Measurements from ENCODE around the gene SYTL1. TPM values are rescaled to one million over a fixed set of nuclear protein-coding genes. Genes with fewer than 3 reads are reported as not detected.

SYTL1 gene
- total RNA-seq, 2 experiments from 2014 or later: 60.7 to 85.3 TPM

GRCh38 chr1:27325286-27325685 is 16.5 kb upstream of the SYTL1 start:
- Mint-ChIP-seq H3K27ac (no peak overlapping the region), H3K36me3 (peaks cover 33% of the 10 kb centered on the region), H3K4me1 (peaks cover 54% of the 10 kb centered on the region)

GRCh38 chr1:27327964-27328363 is 13.9 kb upstream of the SYTL1 start:
- CTCF ChIA-PET: interaction anchor here (0.8 to 2.6 kb wide), 5 partner anchors 28 to 67 kb away, joined by 4 to 20 read pairs (median 11); no protein-coding TSS in a partner anchor
- Mint-ChIP-seq H3K4me1 (peaks cover 55% of the 10 kb centered on the region), H3K9me3 (ENCODE audit: low read depth) (no peaks in the 10 kb centered on the region), H3K36me3 (peaks cover 30% of the 10 kb centered on the region), H3K27me3 (no peaks in the 10 kb centered on the region), H3K4me3 (no peak overlapping the region), H3K27ac (peak overlapping the region; percentile 14)
- DNase-seq (no peak), ATAC-seq (no peak)

More at GRCh38 chr1:27325286-27325685, 16.5 kb upstream of the SYTL1 start:
- Mint-ChIP-seq H3K27me3 (no peaks in the 10 kb centered on the region), H3K9me3 (ENCODE audit: low read depth) (no peaks in the 10 kb centered on the region), H3K4me3 (no peak overlapping the region)
- ATAC-seq (no peak), DNase-seq (no peak)
- CTCF ChIA-PET: interaction anchor here (1.4 to 3.5 kb wide), 2 partner anchors 8 to 281 kb away, joined by 4 to 33 read pairs; no protein-coding TSS in a partner anchor

GRCh38 chr1:27330786-27331185 is 11.0 kb upstream of the SYTL1 start:
- H3K36me3 Mint-ChIP-seq: peaks cover 17% of the 10 kb centered on the region
- no peak overlapping the region for H3K4me3 Mint-ChIP-seq

GRCh38 chr1:27331426-27331825 is 10.4 kb upstream of the SYTL1 start:
- no peak overlapping the region for H3K4me3 Mint-ChIP-seq
- CTCF ChIA-PET: interaction anchor here (1.8 to 4.3 kb wide), 6 partner anchors 12 to 112 kb away, joined by 5 to 73 read pairs (median 19); no protein-coding TSS in a partner anchor
- H3K27ac Mint-ChIP-seq: peak overlapping the region; percentile 28
- no peaks in the 10 kb centered on the region for H3K9me3 Mint-ChIP-seq (ENCODE audit: low read depth)
- no peaks in the 10 kb centered on the region for H3K27me3 Mint-ChIP-seq
- peaks cover 25% of the 10 kb centered on the region for H3K4me1 Mint-ChIP-seq
- DNase-seq: no peak
- ATAC-seq: no peak
- H3K36me3 Mint-ChIP-seq: peaks cover 16% of the 10 kb centered on the region

More at GRCh38 chr1:27330786-27331185, 11.0 kb upstream of the SYTL1 start:
- no peaks in the 10 kb centered on the region for H3K9me3 Mint-ChIP-seq (ENCODE audit: low read depth)
- H3K27me3 Mint-ChIP-seq: no peaks in the 10 kb centered on the region
- no peak for DNase-seq
- CTCF ChIA-PET: interaction anchor here (1.2 to 4.3 kb wide), 2 partner anchors 14 to 63 kb away, joined by 4 to 33 read pairs; no protein-coding TSS in a partner anchor
- H3K27ac Mint-ChIP-seq: no peak overlapping the region
- no peak for ATAC-seq
- H3K4me1 Mint-ChIP-seq: peaks cover 30% of the 10 kb centered on the region

GRCh38 chr1:27331922-27332321 is 9.9 kb upstream of the SYTL1 start:
- H3K36me3 Mint-ChIP-seq: peaks cover 19% of the 10 kb centered on the region
- peak overlapping the region; percentile 57 for H3K27ac Mint-ChIP-seq
- DNase-seq (no peak), ATAC-seq (no peak)
- no peaks in the 10 kb centered on the region for H3K27me3 Mint-ChIP-seq
- no peaks in the 10 kb centered on the region for H3K9me3 Mint-ChIP-seq (ENCODE audit: low read depth)
- H3K4me3 Mint-ChIP-seq: no peak overlapping the region
- peaks cover 23% of the 10 kb centered on the region for H3K4me1 Mint-ChIP-seq
- CTCF ChIA-PET: interaction anchor here (0.6 to 4.3 kb wide), 27 partner anchors 8 to 396 kb away, joined by 3 to 73 read pairs (median 8); partner anchors contain the start of genes MAP3K6 and SYTL1

- Mint-ChIP-seq H3K9me3 (ENCODE audit: low read depth) (no peaks in the 10 kb centered on the region), H3K27ac (peak overlapping the region; percentile 57), H3K4me1 (peaks cover 20% of the 10 kb centered on the region), H3K36me3 (peaks cover 17% of the 10 kb centered on the region), H3K4me3 (no peak overlapping the region), H3K27me3 (no peaks in the 10 kb centered on the region)
- peak; percentile 61 for DNase-seq
- CTCF ChIA-PET: interaction anchor here (0.5 to 4.3 kb wide), 39 partner anchors 9 to 398 kb away, joined by 3 to 73 read pairs (median 5); partner anchors contain the start of genes CD164L2, MAP3K6 and SYTL1
- peak; percentile 77 for ATAC-seq
Observed at GRCh38 chr1:27332536-27333281, 9.1 kb upstream of the SYTL1 start.

- Mint-ChIP-seq H3K36me3 (peaks cover 11% of the 10 kb centered on the region), H3K27me3 (no peaks in the 10 kb centered on the region)
Observed at GRCh38 chr1:27333717-27334279, 8.0 kb upstream of the SYTL1 start.

GRCh38 chr1:27335506-27336422 is 6.1 kb upstream of the SYTL1 start:
- Mint-ChIP-seq H3K9me3 (ENCODE audit: low read depth) (no peaks in the 10 kb centered on the region), H3K4me1 (peaks cover 15% of the 10 kb centered on the region), H3K27ac (no peak overlapping the region), H3K4me3 (no peak overlapping the region), H3K27me3 (no peaks in the 10 kb centered on the region), H3K36me3 (peaks cover 8% of the 10 kb centered on the region)
- ATAC-seq (no peak), DNase-seq (no peak)
- CTCF ChIA-PET: interaction anchor here (0.9 to 4.3 kb wide), 6 partner anchors 12 to 52 kb away, joined by 3 to 73 read pairs (median 4); no protein-coding TSS in a partner anchor

More at GRCh38 chr1:27333717-27334279, 8.0 kb upstream of the SYTL1 start:
- Mint-ChIP-seq H3K4me3 (no peak overlapping the region), H3K27ac (no peak overlapping the region), H3K4me1 (peaks cover 14% of the 10 kb centered on the region), H3K9me3 (ENCODE audit: low read depth) (no peaks in the 10 kb centered on the region)
- DNase-seq (no peak), ATAC-seq (no peak)
- CTCF ChIA-PET: interaction anchor here (0.5 to 4.3 kb wide), 17 partner anchors 8 to 270 kb away, joined by 3 to 73 read pairs (median 12); partner anchors contain the start of genes AHDC1, CD164L2, MAP3K6 and SYTL1

GRCh38 chr1:27336756-27337155 is 5.1 kb upstream of the SYTL1 start:
- Mint-ChIP-seq H3K27me3 (no peaks in the 10 kb centered on the region), H3K27ac (no peak overlapping the region), H3K36me3 (peaks cover 8% of the 10 kb centered on the region), H3K9me3 (ENCODE audit: low read depth) (no peaks in the 10 kb centered on the region), H3K4me3 (no peak overlapping the region), H3K4me1 (peaks cover 21% of the 10 kb centered on the region)
- no peak for ATAC-seq
- DNase-seq: no peak
- CTCF ChIA-PET: interaction anchor here (0.6 to 1.4 kb wide), 4 partner anchors 19 to 293 kb away, joined by 3 read pairs; no protein-coding TSS in a partner anchor

GRCh38 chr1:27338751-27339150 is 3.1 kb upstream of the SYTL1 start:
- Mint-ChIP-seq H3K36me3 (peaks cover 11% of the 10 kb centered on the region), H3K4me1 (peaks cover 26% of the 10 kb centered on the region), H3K4me3 (no peak overlapping the region), H3K9me3 (ENCODE audit: low read depth) (no peaks in the 10 kb centered on the region), H3K27me3 (no peaks in the 10 kb centered on the region), H3K27ac (no peak overlapping the region)
- ATAC-seq: no peak
- DNase-seq: no peak
- CTCF ChIA-PET: interaction anchor here (1.7 kb wide), 1 partner anchor 53 kb away, joined by 3 read pairs; no protein-coding TSS in a partner anchor

- no peak overlapping the region for H3K4me3 Mint-ChIP-seq
- CTCF ChIA-PET: interaction anchor here (1.1 to 1.7 kb wide), 2 partner anchors 18 to 52 kb away, joined by 3 read pairs; no protein-coding TSS in a partner anchor
- ATAC-seq (no peak), DNase-seq (no peak)
- no peaks in the 10 kb centered on the region for H3K9me3 Mint-ChIP-seq (ENCODE audit: low read depth)
- H3K4me1 Mint-ChIP-seq: peaks cover 30% of the 10 kb centered on the region
- H3K27me3 Mint-ChIP-seq: no peaks in the 10 kb centered on the region
- H3K36me3 Mint-ChIP-seq: peaks cover 8% of the 10 kb centered on the region
- peak overlapping the region; percentile 47 for H3K27ac Mint-ChIP-seq
Observed at GRCh38 chr1:27339213-27339612, 2.6 kb upstream of the SYTL1 start.

- Mint-ChIP-seq H3K27me3 (no peaks in the 10 kb centered on the region), H3K4me1 (peaks cover 34% of the 10 kb centered on the region), H3K4me3 (peak overlapping the region; percentile 86), H3K9me3 (ENCODE audit: low read depth) (no peaks in the 10 kb centered on the region), H3K36me3 (peaks cover 10% of the 10 kb centered on the region), H3K27ac (peak overlapping the region; percentile 84)
- CTCF ChIA-PET: interaction anchor here (0.8 to 7.2 kb wide), 10 partner anchors 10 to 265 kb away, joined by 3 to 136 read pairs (median 8); partner anchors contain the start of genes GPR3 and MAP3K6
- ATAC-seq (peak; percentile 46), DNase-seq (peak; percentile 69)
Observed at GRCh38 chr1:27342391-27342777, 562 bp downstream of the SYTL1 start.
